Nephron (organoid): Measurements from ENCODE around the gene PIN1.

Experiments used
- H3K27ac Mint-ChIP-seq, 3 experiments: 2 replicates each; pipeline ENCODE4 v1.8.0; 2020; ENCODE audit warnings: mixed read lengths in 3 of 3, mild to moderate bottlenecking in 2 of 3, moderate library complexity in 1 of 3
- H3K27me3 Mint-ChIP-seq: 2 replicates; pipeline ENCODE4 v1.8.0; 2021; ENCODE audit warnings: low read depth, mild to moderate bottlenecking, moderate library complexity, mixed read lengths
- H3K36me3 Mint-ChIP-seq: 2 replicates; pipeline ENCODE4 v1.8.0; 2020; ENCODE audit warnings: low read depth, mixed read lengths
- H3K4me1 Mint-ChIP-seq: 2 replicates; pipeline ENCODE4 v1.8.0; 2020; ENCODE audit warnings: mixed read lengths
- H3K4me3 Mint-ChIP-seq, 3 experiments: 2 replicates each; pipeline ENCODE4 v1.8.0; 2020; ENCODE audit warnings: mild to moderate bottlenecking in 3 of 3, mixed read lengths in 3 of 3, moderate library complexity in 2 of 3
- H3K9me3 Mint-ChIP-seq: 2 replicates; pipeline ENCODE4 v1.8.0; 2020; ENCODE audit warnings: mixed read lengths
- TF ChIP-seq, protein P1 (sequence below), 3 experiments: fragments of 200-600 bp; sonication (generic); IDR thresholded peaks; one replicate each; pipeline ENCODE4 v1.5.0; 2021; ENCODE audit warnings: antibody characterized with exemption in 3 of 3; ENCODE audit not compliant: unreplicated experiment in 3 of 3

The PIN1 gene

GRCh38 chr19:9877780-9878510 is 42.8 kb downstream of the PIN1 start:
- H3K9me3 Mint-ChIP-seq, result no peaks in the 10 kb centered on the region
- peaks cover 10% of the 10 kb centered on the region for H3K4me1 Mint-ChIP-seq
- no peaks in the 10 kb centered on the region for H3K36me3 Mint-ChIP-seq
- TF ChIP-seq, protein P1, sequence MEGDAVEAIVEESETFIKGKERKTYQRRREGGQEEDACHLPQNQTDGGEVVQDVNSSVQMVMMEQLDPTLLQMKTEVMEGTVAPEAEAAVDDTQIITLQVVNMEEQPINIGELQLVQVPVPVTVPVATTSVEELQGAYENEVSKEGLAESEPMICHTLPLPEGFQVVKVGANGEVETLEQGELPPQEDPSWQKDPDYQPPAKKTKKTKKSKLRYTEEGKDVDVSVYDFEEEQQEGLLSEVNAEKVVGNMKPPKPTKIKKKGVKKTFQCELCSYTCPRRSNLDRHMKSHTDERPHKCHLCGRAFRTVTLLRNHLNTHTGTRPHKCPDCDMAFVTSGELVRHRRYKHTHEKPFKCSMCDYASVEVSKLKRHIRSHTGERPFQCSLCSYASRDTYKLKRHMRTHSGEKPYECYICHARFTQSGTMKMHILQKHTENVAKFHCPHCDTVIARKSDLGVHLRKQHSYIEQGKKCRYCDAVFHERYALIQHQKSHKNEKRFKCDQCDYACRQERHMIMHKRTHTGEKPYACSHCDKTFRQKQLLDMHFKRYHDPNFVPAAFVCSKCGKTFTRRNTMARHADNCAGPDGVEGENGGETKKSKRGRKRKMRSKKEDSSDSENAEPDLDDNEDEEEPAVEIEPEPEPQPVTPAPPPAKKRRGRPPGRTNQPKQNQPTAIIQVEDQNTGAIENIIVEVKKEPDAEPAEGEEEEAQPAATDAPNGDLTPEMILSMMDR (IDR thresholded peaks at IDR 0.05; ENCODE audit: unreplicated experiment in 3 of 3), result no peak
- H3K27ac Mint-ChIP-seq, result no peak overlapping the region
- no peak overlapping the region for H3K4me3 Mint-ChIP-seq
- H3K27me3 Mint-ChIP-seq, result no peaks in the 10 kb centered on the region

- Mint-ChIP-seq H3K4me3 (no peak overlapping the region), H3K27ac (no peak overlapping the region), H3K4me1 (peaks cover 16% of the 10 kb centered on the region), H3K9me3 (no peaks in the 10 kb centered on the region), H3K27me3 (no peaks in the 10 kb centered on the region), H3K36me3 (no peaks in the 10 kb centered on the region)
- TF ChIP-seq, protein P1 (IDR thresholded peaks at IDR 0.05; ENCODE audit: unreplicated experiment in 3 of 3), result no peak
Measured at GRCh38 chr19:9878511-9879196, 43.5 kb downstream of the PIN1 start.

DNA sequence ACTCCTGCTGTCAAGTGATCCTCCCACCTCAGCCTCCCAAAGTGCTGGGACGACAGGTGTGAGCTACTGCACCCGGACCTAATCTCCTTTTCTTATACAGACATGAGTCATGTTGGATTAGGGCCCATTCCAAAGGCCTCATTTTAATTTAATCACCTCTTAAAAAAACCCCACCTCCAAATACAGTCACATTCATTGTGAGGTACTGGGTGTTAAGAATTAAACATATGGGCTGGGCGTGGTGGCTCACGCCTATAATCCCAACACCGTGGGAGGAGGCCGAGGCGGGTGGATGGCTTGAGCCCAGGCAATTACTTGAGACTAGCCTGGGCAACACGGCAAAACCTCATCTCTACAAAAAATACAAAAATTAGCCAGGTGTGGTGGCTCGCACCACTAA is 46.6 kb downstream of the PIN1 start:
- no peaks in the 10 kb centered on the region for H3K36me3 Mint-ChIP-seq
- H3K4me1 Mint-ChIP-seq, result peaks cover 18% of the 10 kb centered on the region
- H3K4me3 Mint-ChIP-seq, result no peak overlapping the region
- no peaks in the 10 kb centered on the region for H3K27me3 Mint-ChIP-seq
- H3K27ac Mint-ChIP-seq, result no peak overlapping the region
- no peaks in the 10 kb centered on the region for H3K9me3 Mint-ChIP-seq
- TF ChIP-seq, protein P1 (IDR thresholded peaks at IDR 0.05; ENCODE audit: unreplicated experiment in 3 of 3), result no peak

DNA sequence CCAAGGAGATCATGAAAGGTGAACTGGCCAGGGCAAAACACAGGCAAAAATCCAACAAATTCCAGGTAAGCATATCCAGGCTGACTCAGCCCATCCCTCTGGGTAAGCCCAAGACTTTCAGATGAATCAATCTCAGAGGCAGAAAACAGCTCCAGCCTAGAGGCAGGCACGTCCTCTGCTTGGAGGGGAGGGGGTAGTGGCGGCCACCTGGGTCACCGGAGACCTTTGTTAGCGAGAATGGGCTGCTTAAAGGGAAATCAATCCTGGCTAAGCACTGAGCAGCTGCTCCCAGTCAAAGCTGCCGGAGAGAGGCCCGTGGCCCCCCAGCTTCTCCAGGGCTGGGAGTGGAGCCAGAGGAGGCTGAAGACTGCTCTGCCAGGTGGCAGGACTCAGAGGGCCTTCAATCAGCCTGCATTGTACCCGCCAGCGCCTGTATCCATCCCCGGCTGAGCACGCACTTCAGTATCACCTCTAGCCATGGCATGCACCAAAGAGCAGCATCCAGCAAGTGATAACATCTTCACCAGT is 48.2 kb downstream of the PIN1 start:
- H3K4me3 Mint-ChIP-seq, result no peak overlapping the region
- peak overlapping the region; percentile 32 to 63 (median 47) for H3K27ac Mint-ChIP-seq

DNA sequence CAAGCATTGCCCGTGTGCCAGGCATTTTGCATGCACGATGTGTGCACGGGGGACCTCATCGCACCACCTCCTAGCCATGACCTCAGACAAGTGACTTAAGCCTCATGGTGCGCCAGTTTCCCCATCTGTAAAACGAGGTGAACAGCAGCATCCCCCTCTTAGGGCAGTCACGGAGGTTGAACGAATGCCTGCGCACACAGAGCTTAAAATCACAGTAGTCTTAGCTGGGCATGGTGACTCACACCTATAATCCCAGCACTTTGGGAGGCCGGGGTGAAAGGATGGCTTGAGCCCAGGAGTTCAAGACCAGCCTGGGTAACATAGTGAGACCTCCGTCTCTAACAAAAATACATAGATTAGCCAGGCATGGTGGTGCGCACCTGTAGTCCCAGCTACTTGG is 48.6 kb downstream of the PIN1 start:
- TF ChIP-seq, protein P1 (IDR thresholded peaks at IDR 0.05; ENCODE audit: unreplicated experiment in 3 of 3), result no peak

More for the DNA sequence above, 48.2 kb downstream of the PIN1 start:
- Mint-ChIP-seq H3K4me1 (peaks cover 18% of the 10 kb centered on the region), H3K27me3 (no peaks in the 10 kb centered on the region), H3K9me3 (no peaks in the 10 kb centered on the region), H3K36me3 (peaks cover 3% of the 10 kb centered on the region)
- TF ChIP-seq, protein P1 (IDR thresholded peaks at IDR 0.05; ENCODE audit: unreplicated experiment in 3 of 3), result no peak

More for the DNA sequence above, 48.6 kb downstream of the PIN1 start:
- Mint-ChIP-seq H3K27ac (peak overlapping the region; percentile 32 to 63 (median 47)), H3K36me3 (peaks cover 3% of the 10 kb centered on the region), H3K4me3 (no peak overlapping the region), H3K4me1 (peaks cover 18% of the 10 kb centered on the region), H3K27me3 (no peaks in the 10 kb centered on the region), H3K9me3 (no peaks in the 10 kb centered on the region)
